Fibroblast of lung (primary cell): ENCODE results near the gene DNAH1. TPM values are rescaled to one million over a fixed set of nuclear protein-coding genes. Genes with fewer than 3 reads are reported as not detected.

ENCODE experiments used
- DNase-seq, 2 donors: peaks; one replicate each; pipeline versions ENCODE4 v3.0.0 to v3.0.0-alpha.2; 2010; ENCODE audit warnings: low read depth in 2 of 2
- H2AFZ ChIP-seq: 2 replicates; pipeline ENCODE4 v1.5.1; 2012; ENCODE audit warnings: low read length, control low read depth, inconsistent platforms
- H3K27ac ChIP-seq: 2 replicates; pipeline ENCODE4 v1.5.1; 2011; ENCODE audit warnings: low read length, control low read depth; ENCODE audit not compliant: insufficient read depth
- H3K27me3 ChIP-seq: 2 replicates; pipeline ENCODE4 v1.5.1; 2011; ENCODE audit warnings: mild to moderate bottlenecking, low read length; ENCODE audit not compliant: control insufficient read depth, insufficient read depth
- H3K36me3 ChIP-seq: 2 replicates; pipeline ENCODE4 v1.5.1; 2011; ENCODE audit warnings: low read length; ENCODE audit not compliant: control insufficient read depth, insufficient read depth
- H3K4me1 ChIP-seq: 2 replicates; pipeline ENCODE4 v1.5.1; 2011; ENCODE audit warnings: low read length; ENCODE audit not compliant: control insufficient read depth, insufficient read depth; ENCODE audit errors: extremely low read depth
- H3K4me2 ChIP-seq: 2 replicates; pipeline ENCODE4 v1.5.1; 2011; ENCODE audit warnings: low read length, control low read depth; ENCODE audit not compliant: insufficient read depth; ENCODE audit errors: extremely low read depth
- H3K4me3 ChIP-seq, 4 experiments: fragments of 200-600 bp in 1 of 4; sonication (generic) in 1 of 4; replicated peaks in 1 of 4; 2 replicates each; pipeline ENCODE4 v1.5.1; 2011 to 2016; ENCODE audit warnings: low read length in 4 of 4, low read depth in 3 of 4, mild to moderate bottlenecking in 3 of 4, control low read depth in 2 of 4, inconsistent platforms in 1 of 4, mixed read lengths in 1 of 4; ENCODE audit not compliant: insufficient read depth in 1 of 4; ENCODE audit errors: control extremely low read depth in 1 of 4
- H3K79me2 ChIP-seq: 2 replicates; pipeline ENCODE4 v1.5.1; 2012; ENCODE audit warnings: mild to moderate bottlenecking, low read length, inconsistent platforms; ENCODE audit not compliant: control insufficient read depth, insufficient read depth
- H3K9ac ChIP-seq: 2 replicates; pipeline ENCODE4 v1.5.1; 2011; ENCODE audit warnings: mild to moderate bottlenecking, low read length, control low read depth; ENCODE audit not compliant: insufficient read depth
- H3K9me3 ChIP-seq: 2 replicates; pipeline ENCODE4 v1.5.1; 2012; ENCODE audit warnings: low read depth, low read length; ENCODE audit not compliant: control insufficient read depth, insufficient read depth
- H4K20me1 ChIP-seq: 2 replicates; pipeline ENCODE4 v1.5.1; 2011; ENCODE audit warnings: low read length; ENCODE audit not compliant: control insufficient read depth, insufficient read depth; ENCODE audit errors: extremely low read depth
- EZH2 ChIP-seq: IDR thresholded peaks from 2 replicates; pipeline ENCODE4 v1.5.1; 2012; ENCODE audit warnings: low read length, control low read depth, mild to moderate bottlenecking; ENCODE audit errors: missing control alignments
- polyA plus RNA-seq, 2 donors: library from polyadenylated mRNA; depleted of rRNA in 1 of 2; stranded (reverse) in 1 of 2; unstranded in 1 of 2; fragments of >200 nt; gene quantifications; 2 replicates each; pipeline ENCODE4 v1.2.1, GENCODE V29; 2011 to 2012; ENCODE audit warnings: missing spikeins in 1 of 2
- total RNA-seq: library from RNA; depleted of rRNA; stranded (reverse); fragments of >200 nt; gene quantifications from 2 replicates; pipeline ENCODE4 v1.2.1, GENCODE V29; 2014
- TF ChIP-seq, protein P1 (sequence below), 2 donors: IDR thresholded peaks in 1 of 2; conservative IDR thresholded peaks in 1 of 2; 1 replicate in 1 of 2; 2 replicates in 1 of 2; pipeline ENCODE4 v1.5.1; 2011 to 2012; ENCODE audit warnings: low read length in 2 of 2, control low read depth in 1 of 2, inconsistent platforms in 1 of 2, low read depth in 1 of 2, mild to moderate bottlenecking in 1 of 2

Gene DNAH1
- total and polyA plus RNA-seq, 2 donors (not counting 1 experiment from before 2014, with no cell fraction given), result 1.9 to 3.0 TPM

DNA sequence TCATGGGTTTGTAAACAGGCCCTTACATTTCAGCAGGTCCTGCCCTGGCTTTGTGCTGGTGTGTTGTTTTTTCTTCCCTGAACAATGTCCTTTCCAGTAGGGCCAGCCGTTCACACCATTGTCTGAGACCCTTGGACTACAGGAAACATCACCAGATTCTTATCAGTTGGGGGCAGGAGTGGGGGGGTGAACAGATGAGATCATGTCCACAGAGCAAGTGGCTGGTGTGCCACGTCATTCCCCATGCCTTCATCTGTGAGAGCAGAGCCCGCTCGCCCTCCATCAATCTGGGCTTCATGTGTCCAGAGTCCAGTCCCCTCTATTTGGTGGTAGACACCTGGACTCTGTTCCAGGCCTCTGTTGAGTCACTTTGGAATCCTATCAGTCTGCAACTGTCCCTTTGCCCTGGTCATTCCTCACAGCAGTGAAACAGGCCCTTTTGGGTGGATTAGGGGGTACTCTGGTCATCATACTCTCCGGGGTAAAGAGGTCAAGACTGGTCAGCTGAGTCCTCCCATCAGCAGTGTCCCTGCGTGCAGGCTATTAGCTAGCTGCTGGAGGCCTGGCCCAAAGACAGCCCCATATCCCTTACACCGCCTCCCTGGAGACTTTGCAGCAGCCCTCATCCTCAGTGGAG, 113.8 kb downstream of the DNAH1 start:
- Histone ChIP-seq H2AFZ (no peak overlapping the region), H3K27ac (no peak overlapping the region)
- no peak for TF ChIP-seq EZH2

DNA sequence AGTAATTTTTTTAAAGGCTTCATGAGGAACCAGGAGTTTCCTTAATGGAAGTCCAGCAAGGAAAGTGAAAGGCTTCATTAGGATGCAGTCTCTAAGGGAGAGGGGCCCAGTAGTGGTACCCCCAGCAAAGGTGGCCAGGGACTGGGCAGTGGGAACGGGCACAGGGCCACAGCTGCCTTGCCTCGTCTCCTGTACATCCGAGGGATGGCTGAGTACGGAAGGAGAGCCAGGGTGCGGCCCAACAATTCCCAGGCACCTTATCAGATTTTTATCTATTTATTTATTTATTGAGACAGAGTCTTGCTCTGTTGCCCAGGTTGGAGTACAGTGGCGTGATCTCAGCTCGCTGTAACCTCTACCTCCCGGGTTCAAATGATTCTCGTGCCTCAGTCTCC, 114.3 kb downstream of the DNAH1 start:
- no peaks in the 10 kb centered on the region for H3K4me1 ChIP-seq
- H3K36me3 ChIP-seq, result no peaks in the 10 kb centered on the region
- H3K27me3 ChIP-seq, result peaks cover 9% of the 10 kb centered on the region
- no peaks in the 10 kb centered on the region for H3K9me3 ChIP-seq
- no peak overlapping the region for H3K4me2 ChIP-seq
- no peak overlapping the region for H3K4me3 ChIP-seq
- no peaks in the 10 kb centered on the region for H3K79me2 ChIP-seq
- H3K9ac ChIP-seq, result no peak overlapping the region
- no peaks in the 10 kb centered on the region for H4K20me1 ChIP-seq
- no peak overlapping the region for H2AFZ ChIP-seq
- no peak for DNase-seq
- H3K27ac ChIP-seq, result no peak overlapping the region
- TF ChIP-seq EZH2, result no peak
- TF ChIP-seq, protein P1, sequence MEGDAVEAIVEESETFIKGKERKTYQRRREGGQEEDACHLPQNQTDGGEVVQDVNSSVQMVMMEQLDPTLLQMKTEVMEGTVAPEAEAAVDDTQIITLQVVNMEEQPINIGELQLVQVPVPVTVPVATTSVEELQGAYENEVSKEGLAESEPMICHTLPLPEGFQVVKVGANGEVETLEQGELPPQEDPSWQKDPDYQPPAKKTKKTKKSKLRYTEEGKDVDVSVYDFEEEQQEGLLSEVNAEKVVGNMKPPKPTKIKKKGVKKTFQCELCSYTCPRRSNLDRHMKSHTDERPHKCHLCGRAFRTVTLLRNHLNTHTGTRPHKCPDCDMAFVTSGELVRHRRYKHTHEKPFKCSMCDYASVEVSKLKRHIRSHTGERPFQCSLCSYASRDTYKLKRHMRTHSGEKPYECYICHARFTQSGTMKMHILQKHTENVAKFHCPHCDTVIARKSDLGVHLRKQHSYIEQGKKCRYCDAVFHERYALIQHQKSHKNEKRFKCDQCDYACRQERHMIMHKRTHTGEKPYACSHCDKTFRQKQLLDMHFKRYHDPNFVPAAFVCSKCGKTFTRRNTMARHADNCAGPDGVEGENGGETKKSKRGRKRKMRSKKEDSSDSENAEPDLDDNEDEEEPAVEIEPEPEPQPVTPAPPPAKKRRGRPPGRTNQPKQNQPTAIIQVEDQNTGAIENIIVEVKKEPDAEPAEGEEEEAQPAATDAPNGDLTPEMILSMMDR (conservative IDR thresholded peaks at IDR 0.05 in 1 of 2, IDR thresholded peaks at IDR 0.05 in 1 of 2; ENCODE audit: low read depth in 1 of 2, low read length in 2 of 2), result no peak

More for the DNA sequence above, 113.8 kb downstream of the DNAH1 start:
- H3K79me2 ChIP-seq, result no peaks in the 10 kb centered on the region
- H3K27me3 ChIP-seq, result peaks cover 6% of the 10 kb centered on the region
- no peaks in the 10 kb centered on the region for H4K20me1 ChIP-seq
- H3K4me1 ChIP-seq, result no peaks in the 10 kb centered on the region
- H3K9ac ChIP-seq, result no peak overlapping the region
- no peak overlapping the region for H3K4me3 ChIP-seq
- no peak overlapping the region for H3K4me2 ChIP-seq
- peak in 1 of 2 donors; percentile 56 for DNase-seq
- H3K36me3 ChIP-seq, result no peaks in the 10 kb centered on the region
- no peaks in the 10 kb centered on the region for H3K9me3 ChIP-seq

DNA sequence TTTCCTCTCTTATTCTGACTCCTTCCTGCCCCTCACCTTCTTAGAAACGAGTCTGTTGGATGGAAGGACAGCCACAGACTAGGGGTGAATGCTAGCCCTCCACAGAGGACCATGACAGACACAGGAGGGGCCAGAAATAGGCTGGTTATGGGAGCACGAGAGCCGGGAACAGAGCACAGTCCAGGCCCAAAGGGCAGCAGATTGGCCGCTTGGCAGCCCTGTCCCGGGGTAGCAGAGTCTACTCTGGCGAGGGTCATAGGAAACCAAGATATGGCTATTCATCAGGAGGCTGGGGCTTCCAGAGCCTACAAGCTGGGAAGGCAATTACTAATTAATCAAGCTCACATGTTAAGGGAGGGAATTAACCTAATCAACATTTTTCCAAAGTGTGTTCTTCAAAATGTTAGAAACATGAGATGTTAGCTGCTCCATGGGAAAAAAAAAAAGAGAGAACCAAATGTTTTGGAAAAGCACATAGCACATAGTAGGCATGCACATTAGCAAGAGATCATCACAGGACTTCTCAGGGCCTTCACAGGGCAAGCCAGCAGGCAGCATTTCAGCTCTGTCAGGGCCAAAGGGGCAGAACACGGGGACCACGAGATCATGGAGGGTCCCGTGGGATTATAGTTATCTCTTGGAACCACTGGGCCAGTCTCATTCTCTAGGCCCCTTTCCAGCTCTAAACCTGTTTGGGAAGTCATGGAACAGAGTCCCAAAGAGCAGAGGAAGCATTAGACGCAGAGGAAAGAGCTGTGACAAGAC, 115.5 kb downstream of the DNAH1 start:
- no peaks in the 10 kb centered on the region for H3K36me3 ChIP-seq
- DNase-seq, result no peak
- H3K9me3 ChIP-seq, result no peaks in the 10 kb centered on the region
- no peaks in the 10 kb centered on the region for H3K4me1 ChIP-seq
- no peak overlapping the region for H3K4me3 ChIP-seq
- H2AFZ ChIP-seq, result no peak overlapping the region
- H3K27ac ChIP-seq, result no peak overlapping the region
- TF ChIP-seq, protein P1 (conservative IDR thresholded peaks at IDR 0.05 in 1 of 2, IDR thresholded peaks at IDR 0.05 in 1 of 2; ENCODE audit: low read depth in 1 of 2, low read length in 2 of 2), result no peak
- TF ChIP-seq EZH2, result no peak
- no peaks in the 10 kb centered on the region for H4K20me1 ChIP-seq
- H3K4me2 ChIP-seq, result no peak overlapping the region
- H3K27me3 ChIP-seq, result peaks cover 9% of the 10 kb centered on the region
- H3K79me2 ChIP-seq, result no peaks in the 10 kb centered on the region
- H3K9ac ChIP-seq, result no peak overlapping the region
